GM23338 (cell line): Measurements from ENCODE around the gene CAND1. TPM values are rescaled to one million over a fixed set of nuclear protein-coding genes. Genes with fewer than 3 reads are reported as not detected.

ENCODE experiments used
- ATAC-seq: fragments of 200-7000 bp; cut with Tn5 transposase; 3 replicates; pipeline ENCODE4 v1.9.1; 2020
- DNase-seq: peaks from one replicate; pipeline ENCODE4 v3.0.0-alpha.2; 2015; ENCODE audit warnings: low spot score
- H2AFZ ChIP-seq: fragments of 200-600 bp; sonication (generic); 2 replicates; pipeline ENCODE4 v1.8.0; 2016; ENCODE audit warnings: antibody characterized with exemption, mild to moderate bottlenecking, moderate library complexity
- H3F3A ChIP-seq: fragments of 200-600 bp; sonication (generic); replicated peaks from 2 replicates; pipeline ENCODE4 v1.8.0; 2017; ENCODE audit warnings: antibody characterized with exemption, mixed run types, low read depth
- H3K27ac ChIP-seq: fragments of 200-600 bp; sonication (generic); 2 replicates; pipeline ENCODE4 v1.6.1; 2016; ENCODE audit warnings: low read depth
- H3K27me3 ChIP-seq: fragments of 200-600 bp; sonication (generic); 2 replicates; pipeline ENCODE4 v1.8.0; 2016; ENCODE audit warnings: mild to moderate bottlenecking, mixed run types, moderate library complexity; ENCODE audit not compliant: insufficient read depth
- H3K36me3 ChIP-seq: fragments of 200-600 bp; sonication (generic); 2 replicates; pipeline ENCODE4 v1.8.0; 2016; ENCODE audit warnings: mild to moderate bottlenecking; ENCODE audit not compliant: insufficient read depth
- H3K4me1 ChIP-seq: fragments of 200-600 bp; sonication (generic); 2 replicates; pipeline ENCODE4 v1.8.0; 2016; ENCODE audit warnings: mild to moderate bottlenecking, moderate library complexity; ENCODE audit not compliant: insufficient read depth
- H3K4me2 ChIP-seq: fragments of 200-600 bp; sonication (generic); 2 replicates; pipeline ENCODE4 v1.7.1; 2017; ENCODE audit warnings: mixed run types
- H3K4me3 ChIP-seq: fragments of 200-600 bp; sonication (generic); 2 replicates; pipeline ENCODE4 v1.6.1; 2016; ENCODE audit warnings: mixed run types
- H3K79me2 ChIP-seq: fragments of 200-600 bp; sonication (generic); replicated peaks from 2 replicates; pipeline ENCODE4 v1.8.0; 2017; ENCODE audit warnings: mild to moderate bottlenecking; ENCODE audit not compliant: insufficient read depth
- H3K9me2 ChIP-seq: fragments of 200-600 bp; sonication (generic); 2 replicates; pipeline ENCODE4 v1.8.0; 2017; ENCODE audit not compliant: insufficient read depth
- H4K20me1 ChIP-seq: fragments of 200-600 bp; sonication (generic); replicated peaks from 2 replicates; pipeline ENCODE4 v1.8.0; 2017; ENCODE audit warnings: mild to moderate bottlenecking; ENCODE audit not compliant: insufficient read depth
- H3K27ac Mint-ChIP-seq: 2 replicates; pipeline ENCODE4 v1.8.0; 2020; ENCODE audit warnings: inconsistent platforms, mild to moderate bottlenecking, moderate library complexity, mixed read lengths
- H3K27me3 Mint-ChIP-seq: 3 replicates; pipeline ENCODE4 v1.8.0; 2022; ENCODE audit warnings: low read depth, mild to moderate bottlenecking, moderate library complexity, mixed read lengths, inconsistent platforms; ENCODE audit not compliant: insufficient read depth, poor library complexity
- H3K36me3 Mint-ChIP-seq: 3 replicates; pipeline ENCODE4 v1.8.0; 2021; ENCODE audit warnings: low read depth, mild to moderate bottlenecking, inconsistent platforms, moderate library complexity, mixed read lengths
- H3K4me1 Mint-ChIP-seq: 3 replicates; pipeline ENCODE4 v1.8.0; 2020; ENCODE audit warnings: mild to moderate bottlenecking, inconsistent platforms, mixed read lengths
- H3K4me3 Mint-ChIP-seq: 3 replicates; pipeline ENCODE4 v1.8.0; 2021; ENCODE audit warnings: moderate library complexity, mild to moderate bottlenecking, inconsistent platforms, mixed read lengths
- H3K9me3 Mint-ChIP-seq: 3 replicates; pipeline ENCODE4 v1.8.0; 2020; ENCODE audit warnings: moderate library complexity, mild to moderate bottlenecking, inconsistent platforms, mixed read lengths
- CREB1 ChIP-seq: fragments of 250-450 bp; sonication (Bioruptor Pico); IDR thresholded peaks from 2 replicates; pipeline ENCODE4 v1.5.0; 2020; ENCODE audit warnings: low read depth, mild to moderate bottlenecking, moderate library complexity
- EZH2 ChIP-seq: fragments of 200-600 bp; sonication (generic); IDR thresholded peaks from one replicate; pipeline ENCODE4 v1.8.0; 2017; ENCODE audit warnings: antibody characterized with exemption, mild to moderate bottlenecking, low read depth; ENCODE audit not compliant: unreplicated experiment
- EZH2phosphoT487 ChIP-seq: fragments of 200-600 bp; sonication (generic); IDR thresholded peaks from one replicate; pipeline ENCODE4 v1.8.1; 2018; ENCODE audit warnings: antibody characterized with exemption; ENCODE audit not compliant: unreplicated experiment
- JUNB ChIP-seq: IDR thresholded peaks from one replicate; pipeline ENCODE4 v1.6.1; 2016; ENCODE audit warnings: antibody characterized with exemption; ENCODE audit not compliant: unreplicated experiment
- NANOG ChIP-seq: IDR thresholded peaks from 2 replicates; pipeline ENCODE4 v1.6.1; 2016; ENCODE audit warnings: antibody characterized with exemption, borderline replicate concordance
- POLR2AphosphoS5 ChIP-seq: IDR thresholded peaks from 2 replicates; pipeline ENCODE4 v1.6.1; 2016; ENCODE audit warnings: antibody characterized with exemption, low read depth
- REST ChIP-seq: IDR thresholded peaks from one replicate; pipeline ENCODE4 v1.6.1; 2018; ENCODE audit warnings: antibody characterized with exemption; ENCODE audit not compliant: unreplicated experiment
- ZNF114 ChIP-seq: fragments of 250-450 bp; sonication (Bioruptor Pico); IDR thresholded peaks from 2 replicates; pipeline ENCODE4 v1.5.0; 2020; ENCODE audit warnings: mild to moderate bottlenecking, moderate library complexity
- ZNF331 ChIP-seq: fragments of 250-450 bp; sonication (Bioruptor Pico); IDR thresholded peaks from 2 replicates; pipeline ENCODE4 v1.5.0; 2020; ENCODE audit warnings: low read depth, mild to moderate bottlenecking, moderate library complexity
- polyA plus RNA-seq: library from polyadenylated mRNA; unstranded; fragments of >200 nt; fragmentation: Nextera tagmentation; extraction: Ambion mirVana; gene quantifications from 2 replicates; pipeline ENCODE4 v1.2.1, GENCODE V29; 2016
- total RNA-seq: library from RNA; depleted of rRNA; stranded (reverse); fragments of >200 nt; shearing (Covaris generic); gene quantifications from 2 replicates; pipeline ENCODE4 v1.2.3, GENCODE V29; 2014
- TF ChIP-seq, protein P1 (sequence below): fragments of 250-450 bp; sonication (Bioruptor Pico); IDR thresholded peaks from 2 replicates; pipeline ENCODE4 v1.5.0; 2020; ENCODE audit warnings: mild to moderate bottlenecking, moderate library complexity
- TF ChIP-seq, protein P2 (sequence below), 2 experiments: fragments of 200-600 bp in 1 of 2; sonication (generic) in 1 of 2; conservative IDR thresholded peaks; 2 replicates each; pipeline versions ENCODE4 v1.5.1 to v1.6.1; 2016 to 2017; ENCODE audit warnings: antibody characterized with exemption in 2 of 2, low read depth in 2 of 2, mild to moderate bottlenecking in 2 of 2, moderate library complexity in 1 of 2

The CAND1 gene
- total and polyA plus RNA-seq, 2 experiments from 2014 or later, result 71.4 to 151 TPM

- TF ChIP-seq, protein P1, sequence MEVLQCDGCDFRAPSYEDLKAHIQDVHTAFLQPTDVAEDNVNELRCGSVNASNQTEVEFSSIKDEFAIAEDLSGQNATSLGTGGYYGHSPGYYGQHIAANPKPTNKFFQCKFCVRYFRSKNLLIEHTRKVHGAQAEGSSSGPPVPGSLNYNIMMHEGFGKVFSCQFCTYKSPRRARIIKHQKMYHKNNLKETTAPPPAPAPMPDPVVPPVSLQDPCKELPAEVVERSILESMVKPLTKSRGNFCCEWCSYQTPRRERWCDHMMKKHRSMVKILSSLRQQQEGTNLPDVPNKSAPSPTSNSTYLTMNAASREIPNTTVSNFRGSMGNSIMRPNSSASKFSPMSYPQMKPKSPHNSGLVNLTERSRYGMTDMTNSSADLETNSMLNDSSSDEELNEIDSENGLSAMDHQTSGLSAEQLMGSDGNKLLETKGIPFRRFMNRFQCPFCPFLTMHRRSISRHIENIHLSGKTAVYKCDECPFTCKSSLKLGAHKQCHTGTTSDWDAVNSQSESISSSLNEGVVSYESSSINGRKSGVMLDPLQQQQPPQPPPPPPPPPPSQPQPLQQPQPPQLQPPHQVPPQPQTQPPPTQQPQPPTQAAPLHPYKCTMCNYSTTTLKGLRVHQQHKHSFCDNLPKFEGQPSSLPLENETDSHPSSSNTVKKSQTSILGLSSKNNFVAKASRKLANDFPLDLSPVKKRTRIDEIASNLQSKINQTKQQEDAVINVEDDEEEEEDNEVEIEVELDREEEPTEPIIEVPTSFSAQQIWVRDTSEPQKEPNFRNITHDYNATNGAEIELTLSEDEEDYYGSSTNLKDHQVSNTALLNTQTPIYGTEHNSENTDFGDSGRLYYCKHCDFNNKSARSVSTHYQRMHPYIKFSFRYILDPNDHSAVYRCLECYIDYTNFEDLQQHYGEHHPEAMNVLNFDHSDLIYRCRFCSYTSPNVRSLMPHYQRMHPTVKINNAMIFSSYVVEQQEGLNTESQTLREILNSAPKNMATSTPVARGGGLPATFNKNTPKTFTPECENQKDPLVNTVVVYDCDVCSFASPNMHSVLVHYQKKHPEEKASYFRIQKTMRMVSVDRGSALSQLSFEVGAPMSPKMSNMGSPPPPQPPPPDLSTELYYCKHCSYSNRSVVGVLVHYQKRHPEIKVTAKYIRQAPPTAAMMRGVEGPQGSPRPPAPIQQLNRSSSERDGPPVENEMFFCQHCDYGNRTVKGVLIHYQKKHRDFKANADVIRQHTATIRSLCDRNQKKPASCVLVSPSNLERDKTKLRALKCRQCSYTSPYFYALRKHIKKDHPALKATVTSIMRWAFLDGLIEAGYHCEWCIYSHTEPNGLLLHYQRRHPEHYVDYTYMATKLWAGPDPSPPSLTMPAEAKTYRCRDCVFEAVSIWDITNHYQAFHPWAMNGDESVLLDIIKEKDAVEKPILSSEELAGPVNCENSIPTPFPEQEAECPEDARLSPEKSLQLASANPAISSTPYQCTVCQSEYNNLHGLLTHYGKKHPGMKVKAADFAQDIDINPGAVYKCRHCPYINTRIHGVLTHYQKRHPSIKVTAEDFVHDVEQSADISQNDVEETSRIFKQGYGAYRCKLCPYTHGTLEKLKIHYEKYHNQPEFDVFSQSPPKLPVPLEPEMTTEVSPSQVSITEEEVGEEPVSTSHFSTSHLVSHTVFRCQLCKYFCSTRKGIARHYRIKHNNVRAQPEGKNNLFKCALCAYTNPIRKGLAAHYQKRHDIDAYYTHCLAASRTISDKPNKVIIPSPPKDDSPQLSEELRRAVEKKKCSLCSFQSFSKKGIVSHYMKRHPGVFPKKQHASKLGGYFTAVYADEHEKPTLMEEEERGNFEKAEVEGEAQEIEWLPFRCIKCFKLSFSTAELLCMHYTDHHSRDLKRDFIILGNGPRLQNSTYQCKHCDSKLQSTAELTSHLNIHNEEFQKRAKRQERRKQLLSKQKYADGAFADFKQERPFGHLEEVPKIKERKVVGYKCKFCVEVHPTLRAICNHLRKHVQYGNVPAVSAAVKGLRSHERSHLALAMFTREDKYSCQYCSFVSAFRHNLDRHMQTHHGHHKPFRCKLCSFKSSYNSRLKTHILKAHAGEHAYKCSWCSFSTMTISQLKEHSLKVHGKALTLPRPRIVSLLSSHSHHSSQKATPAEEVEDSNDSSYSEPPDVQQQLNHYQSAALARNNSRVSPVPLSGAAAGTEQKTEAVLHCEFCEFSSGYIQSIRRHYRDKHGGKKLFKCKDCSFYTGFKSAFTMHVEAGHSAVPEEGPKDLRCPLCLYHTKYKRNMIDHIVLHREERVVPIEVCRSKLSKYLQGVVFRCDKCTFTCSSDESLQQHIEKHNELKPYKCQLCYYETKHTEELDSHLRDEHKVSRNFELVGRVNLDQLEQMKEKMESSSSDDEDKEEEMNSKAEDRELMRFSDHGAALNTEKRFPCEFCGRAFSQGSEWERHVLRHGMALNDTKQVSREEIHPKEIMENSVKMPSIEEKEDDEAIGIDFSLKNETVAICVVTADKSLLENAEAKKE (CRISPR knock-in tag), result no peak
- TF ChIP-seq EZH2, result no peak
- TF ChIP-seq POLR2AphosphoS5, result no peak
- TF ChIP-seq, protein P2, sequence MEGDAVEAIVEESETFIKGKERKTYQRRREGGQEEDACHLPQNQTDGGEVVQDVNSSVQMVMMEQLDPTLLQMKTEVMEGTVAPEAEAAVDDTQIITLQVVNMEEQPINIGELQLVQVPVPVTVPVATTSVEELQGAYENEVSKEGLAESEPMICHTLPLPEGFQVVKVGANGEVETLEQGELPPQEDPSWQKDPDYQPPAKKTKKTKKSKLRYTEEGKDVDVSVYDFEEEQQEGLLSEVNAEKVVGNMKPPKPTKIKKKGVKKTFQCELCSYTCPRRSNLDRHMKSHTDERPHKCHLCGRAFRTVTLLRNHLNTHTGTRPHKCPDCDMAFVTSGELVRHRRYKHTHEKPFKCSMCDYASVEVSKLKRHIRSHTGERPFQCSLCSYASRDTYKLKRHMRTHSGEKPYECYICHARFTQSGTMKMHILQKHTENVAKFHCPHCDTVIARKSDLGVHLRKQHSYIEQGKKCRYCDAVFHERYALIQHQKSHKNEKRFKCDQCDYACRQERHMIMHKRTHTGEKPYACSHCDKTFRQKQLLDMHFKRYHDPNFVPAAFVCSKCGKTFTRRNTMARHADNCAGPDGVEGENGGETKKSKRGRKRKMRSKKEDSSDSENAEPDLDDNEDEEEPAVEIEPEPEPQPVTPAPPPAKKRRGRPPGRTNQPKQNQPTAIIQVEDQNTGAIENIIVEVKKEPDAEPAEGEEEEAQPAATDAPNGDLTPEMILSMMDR (conservative IDR thresholded peaks at IDR 0.05; ENCODE audit: low read depth in 2 of 2), result no peak
These were observed 11.4 kb downstream of the CAND1 start (continued) for GRCh38 chr12:67280572-67280971.

DNA sequence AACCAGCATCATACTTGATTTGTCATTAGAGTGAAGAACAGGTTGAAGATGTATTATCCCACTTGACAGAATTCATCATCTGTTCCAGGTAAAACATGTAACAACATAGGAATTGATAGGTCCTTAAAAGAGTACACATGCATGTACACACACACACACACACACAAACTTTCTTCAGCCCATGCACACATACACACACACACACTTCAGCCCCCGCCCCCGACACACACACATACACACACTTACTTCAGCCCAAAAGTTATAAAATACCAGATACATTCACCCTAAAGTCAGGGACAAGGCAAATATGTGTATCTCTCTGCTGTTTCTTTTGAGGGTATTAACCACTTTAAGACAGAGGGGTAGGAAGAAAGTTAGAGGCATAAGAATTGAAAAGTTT lies 15.4 kb downstream of the CAND1 start:
- Histone ChIP-seq H4K20me1 (peaks cover 21% of the 10 kb centered on the region), H3F3A (no peaks in the 10 kb centered on the region), H3K4me1 (no peaks in the 10 kb centered on the region), H3K4me3 (no peak overlapping the region), H3K4me2 (no peak overlapping the region), H3K79me2 (peaks cover 100% of the 10 kb centered on the region), H3K27me3 (no peaks in the 10 kb centered on the region), H2AFZ (no peak overlapping the region), H3K9me2 (no peaks in the 10 kb centered on the region), H3K36me3 (peaks cover 13% of the 10 kb centered on the region; the same call in 1 of the 2 replicates), H3K27ac (no peak overlapping the region)
- H3K4me3 Mint-ChIP-seq, result no peak overlapping the region
- no peak overlapping the region for H3K27ac Mint-ChIP-seq
- no peaks in the 10 kb centered on the region for H3K27me3 Mint-ChIP-seq
- peaks cover under 1% of the 10 kb centered on the region for H3K4me1 Mint-ChIP-seq
- no peak for ATAC-seq
- H3K36me3 Mint-ChIP-seq, result peaks cover 31% of the 10 kb centered on the region; the same call in 2 of the 3 replicates
- H3K9me3 Mint-ChIP-seq, result no peaks in the 10 kb centered on the region
- no peak for DNase-seq
- TF ChIP-seq POLR2AphosphoS5, result no peak
- TF ChIP-seq CREB1 (CRISPR knock-in tag), result no peak
- no peak for TF ChIP-seq EZH2phosphoT487
- no peak for TF ChIP-seq ZNF331
- TF ChIP-seq, protein P2 (conservative IDR thresholded peaks at IDR 0.05; ENCODE audit: low read depth in 2 of 2), result no peak
- no peak for TF ChIP-seq REST
- no peak for TF ChIP-seq NANOG
- no peak for TF ChIP-seq ZNF114 (CRISPR knock-in tag)
- no peak for TF ChIP-seq JUNB
